B cell (primary cell): Measurements from ENCODE around the gene TRPC3. TPM values are rescaled to one million over a fixed set of nuclear protein-coding genes. Genes with fewer than 3 reads are reported as not detected.

Experiments used
- ATAC-seq: fragments of 200-7000 bp; cut with Tn5 transposase; one replicate; pipeline ENCODE4 v1.10.0; 2021; ENCODE audit warnings: low read depth, mild to moderate bottlenecking, moderate number of reproducible peaks, moderate library complexity
- CTCF ChIA-PET: fragments of 350-600 bp; sonication (Branson Sonifier 250); formaldehyde crosslinking; loops from one replicate; lab custom pipeline; 2021; ENCODE audit warnings: antibody characterized with exemption, inconsistent platforms; lab: Charles Lee
- POLR2A ChIA-PET: fragments of 350-600 bp; sonication (Branson Sonifier 250); formaldehyde crosslinking; loops from one replicate; lab custom pipeline; 2021; ENCODE audit warnings: antibody characterized with exemption; lab: Charles Lee
- DNase-seq: peaks from one replicate; pipeline ENCODE4 v3.0.0; 2013
- H2AFZ ChIP-seq: 2 replicates; pipeline ENCODE4 v1.6.1; 2012; ENCODE audit warnings: mild to moderate bottlenecking, low read depth, low read length; ENCODE audit not compliant: insufficient read depth, poor library complexity, severe bottlenecking
- H3K27ac ChIP-seq, 2 donors: 1 replicate in 1 of 2; 2 replicates in 1 of 2; pipeline ENCODE4 v1.5.1; 2012 to 2013; ENCODE audit warnings: low read length in 2 of 2, mild to moderate bottlenecking in 2 of 2, moderate library complexity in 1 of 2
- H3K27me3 ChIP-seq, 4 experiments: fragments of 200-600 bp in 1 of 4; sonication (generic) in 1 of 4; replicated peaks in 1 of 4; 1 replicate in 2 of 4; 2 replicates in 2 of 4; pipeline versions ENCODE4 v1.6.1 to v1.7.0; 2013 to 2016; ENCODE audit warnings: low read length in 3 of 4, mild to moderate bottlenecking in 2 of 4, mixed read lengths in 1 of 4, moderate library complexity in 1 of 4; ENCODE audit not compliant: insufficient read depth in 4 of 4, control insufficient read depth in 3 of 4; ENCODE audit errors: control extremely low read depth in 1 of 4
- H3K36me3 ChIP-seq, 2 experiments: replicated peaks in 1 of 2; 1 replicate in 1 of 2; 2 replicates in 1 of 2; pipeline versions ENCODE4 v1.6.1 to v1.7.1; 2013; ENCODE audit warnings: low read length in 1 of 2; ENCODE audit not compliant: insufficient read depth in 2 of 2, control insufficient read depth in 1 of 2; ENCODE audit errors: control extremely low read depth in 1 of 2, extremely low read depth in 1 of 2
- H3K4me1 ChIP-seq, 2 donors: fragments of 200-600 bp in 1 of 2; sonication (generic) in 1 of 2; 1 replicate in 1 of 2; 2 replicates in 1 of 2; pipeline versions ENCODE4 v1.5.1 to v1.6.1; 2013 to 2017; ENCODE audit warnings: low read length in 2 of 2; ENCODE audit not compliant: control insufficient read depth in 2 of 2, insufficient read depth in 2 of 2
- H3K4me2 ChIP-seq: replicated peaks from 2 replicates; pipeline ENCODE3; 2012; ENCODE audit warnings: mild to moderate bottlenecking, low read depth, low read length; ENCODE audit not compliant: poor library complexity, severe bottlenecking
- H3K4me3 ChIP-seq, 5 experiments: fragments of 200-600 bp in 1 of 5; sonication (generic) in 1 of 5; 1 replicate in 3 of 5; 2 replicates in 2 of 5; pipeline versions ENCODE4 v1.5.1 to v1.7.0; 2011 to 2016; ENCODE audit warnings: low read length in 4 of 5, mild to moderate bottlenecking in 4 of 5, low read depth in 2 of 5, control low read depth in 1 of 5, moderate library complexity in 1 of 5; ENCODE audit not compliant: insufficient read depth in 1 of 5; ENCODE audit errors: control extremely low read depth in 1 of 5, extremely low read depth in 1 of 5
- H3K79me2 ChIP-seq: fragments of 200-600 bp; sonication (generic); one replicate; pipeline ENCODE4 v1.6.0; 2016; ENCODE audit warnings: low read length; ENCODE audit not compliant: control insufficient read depth, insufficient read depth
- H3K9ac ChIP-seq: fragments of 200-600 bp; sonication (generic); 2 replicates; pipeline ENCODE4 v1.6.1; 2017; ENCODE audit warnings: mild to moderate bottlenecking, low read length, moderate library complexity
- H3K9me3 ChIP-seq, 3 donors: one replicate each; pipeline versions ENCODE4 v1.6.1 to v1.7.1; 2013; ENCODE audit warnings: low read length in 2 of 3; ENCODE audit not compliant: control insufficient read depth in 2 of 3, insufficient read depth in 1 of 3; ENCODE audit errors: control extremely low read depth in 1 of 3
- H4K20me1 ChIP-seq: 2 replicates; pipeline ENCODE4 v1.6.0; 2012; ENCODE audit warnings: mild to moderate bottlenecking, low read length; ENCODE audit not compliant: insufficient read depth, control insufficient read depth, poor library complexity, severe bottlenecking
- H3K27ac Mint-ChIP-seq: one replicate; pipeline ENCODE4 v1.8.0; 2021; ENCODE audit warnings: mixed read lengths
- H3K27me3 Mint-ChIP-seq: one replicate; pipeline ENCODE4 v1.8.0; 2021; ENCODE audit warnings: mixed read lengths
- H3K4me1 Mint-ChIP-seq: one replicate; pipeline ENCODE4 v1.8.0; 2021; ENCODE audit warnings: mixed read lengths
- H3K4me3 Mint-ChIP-seq: one replicate; pipeline ENCODE4 v1.8.0; 2021; ENCODE audit warnings: mixed read lengths
- H3K9me3 Mint-ChIP-seq: one replicate; pipeline ENCODE4 v1.8.0; 2022; ENCODE audit warnings: mixed read lengths; ENCODE audit not compliant: insufficient read depth
- EZH2 ChIP-seq: IDR thresholded peaks from 2 replicates; pipeline ENCODE4 v1.6.1; 2012; ENCODE audit warnings: borderline replicate concordance, low read depth, mild to moderate bottlenecking, moderate library complexity, low read length; ENCODE audit not compliant: insufficient read depth, poor library complexity, severe bottlenecking
- whole genome bisulfite sequencing: methylation state at CpG from one replicate; pipeline ENCODE4 v1.1.5; 2013; ENCODE audit warnings: missing lambda C conversion rate; ENCODE audit not compliant: insufficient coverage; 5-methylcytosine and 5-hydroxymethylcytosine counted together
- intact Hi-C: fragments of 100-400 bp; cut with micrococcal nuclease; formaldehyde crosslinking; loops from one replicate; pipeline ENCODE4 v1.10.0; 2022
- polyA plus RNA-seq: library from polyadenylated mRNA; depleted of rRNA; stranded (reverse); fragments of >200 nt; gene quantifications from 2 replicates; pipeline ENCODE4 v1.2.3, GENCODE V29; 2012
- total RNA-seq, 2 donors: library from RNA; stranded (reverse); fragments of 120-200 nt in 1 of 2; gene quantifications; 1 replicate in 1 of 2; 2 replicates in 1 of 2; pipeline versions ENCODE4 v1.2.3 to v1.2.4, GENCODE V29; 2013 to 2022
- TF ChIP-seq, protein P1 (sequence below): fragments of 200-600 bp; IDR thresholded peaks from one replicate; pipeline ENCODE4 v1.8.0; 2022; ENCODE audit warnings: antibody characterized with exemption, mild to moderate bottlenecking

The TRPC3 gene
- total and polyA plus RNA-seq, 2 donors (not counting 1 experiment from before 2014, with no cell fraction given): not detected

GRCh38 chr4:121863799-121864198 is 88.1 kb downstream of the TRPC3 start:
- Histone ChIP-seq H3K27ac (no peak overlapping the region), H3K4me1 (no peaks in the 10 kb centered on the region), H3K9me3 (no peaks in the 10 kb centered on the region), H3K27me3 (no peaks in the 10 kb centered on the region), H3K9ac (no peak overlapping the region), H3K4me2 (no peak overlapping the region), H3K79me2 (no peaks in the 10 kb centered on the region), H3K36me3 (peaks cover 0 to 11% of the 10 kb centered on the region in 2 experiments), H4K20me1 (no peaks in the 10 kb centered on the region), H3K4me3 (no peak overlapping the region), H2AFZ (no peak overlapping the region)
- ATAC-seq (no peak), DNase-seq (no peak)
- Mint-ChIP-seq H3K9me3 (no peaks in the 10 kb centered on the region), H3K4me3 (no peak overlapping the region), H3K27ac (no peak overlapping the region), H3K4me1 (peaks cover under 1% of the 10 kb centered on the region), H3K27me3 (no peaks in the 10 kb centered on the region)
- 97% methylated on average over 7 of the region's 7 CpGs for WGBS
- CTCF ChIA-PET: interaction anchor here (0.9 kb wide), 1 partner anchor 39 kb away, joined by 3 read pairs; no protein-coding TSS in a partner anchor
- no peak for TF ChIP-seq EZH2
- TF ChIP-seq, protein P1, sequence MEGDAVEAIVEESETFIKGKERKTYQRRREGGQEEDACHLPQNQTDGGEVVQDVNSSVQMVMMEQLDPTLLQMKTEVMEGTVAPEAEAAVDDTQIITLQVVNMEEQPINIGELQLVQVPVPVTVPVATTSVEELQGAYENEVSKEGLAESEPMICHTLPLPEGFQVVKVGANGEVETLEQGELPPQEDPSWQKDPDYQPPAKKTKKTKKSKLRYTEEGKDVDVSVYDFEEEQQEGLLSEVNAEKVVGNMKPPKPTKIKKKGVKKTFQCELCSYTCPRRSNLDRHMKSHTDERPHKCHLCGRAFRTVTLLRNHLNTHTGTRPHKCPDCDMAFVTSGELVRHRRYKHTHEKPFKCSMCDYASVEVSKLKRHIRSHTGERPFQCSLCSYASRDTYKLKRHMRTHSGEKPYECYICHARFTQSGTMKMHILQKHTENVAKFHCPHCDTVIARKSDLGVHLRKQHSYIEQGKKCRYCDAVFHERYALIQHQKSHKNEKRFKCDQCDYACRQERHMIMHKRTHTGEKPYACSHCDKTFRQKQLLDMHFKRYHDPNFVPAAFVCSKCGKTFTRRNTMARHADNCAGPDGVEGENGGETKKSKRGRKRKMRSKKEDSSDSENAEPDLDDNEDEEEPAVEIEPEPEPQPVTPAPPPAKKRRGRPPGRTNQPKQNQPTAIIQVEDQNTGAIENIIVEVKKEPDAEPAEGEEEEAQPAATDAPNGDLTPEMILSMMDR: no peak
- intact Hi-C loops: no loop called here
- POLR2A ChIA-PET: no interaction called here

GRCh38 chr4:121861426-121861825 is 90.4 kb downstream of the TRPC3 start:
- H3K9me3 Mint-ChIP-seq: no peaks in the 10 kb centered on the region
- Histone ChIP-seq H3K9me3 (no peaks in the 10 kb centered on the region), H3K4me1 (no peaks in the 10 kb centered on the region), H3K4me2 (no peak overlapping the region), H3K4me3 (no peak overlapping the region), H4K20me1 (no peaks in the 10 kb centered on the region), H2AFZ (no peak overlapping the region), H3K27ac (no peak overlapping the region), H3K79me2 (no peaks in the 10 kb centered on the region), H3K27me3 (no peaks in the 10 kb centered on the region), H3K36me3 (peaks cover 0 to 11% of the 10 kb centered on the region in 2 experiments), H3K9ac (no peak overlapping the region)
- no peak for TF ChIP-seq EZH2
- TF ChIP-seq, protein P1: no peak
- H3K27ac Mint-ChIP-seq: no peak overlapping the region
- no peak overlapping the region for H3K4me3 Mint-ChIP-seq
- ChIA-PET POLR2A (no interaction called here), CTCF (no interaction called here)
- no CpG with 5 or more reads among the region's 2 CpGs for WGBS
- no peak for ATAC-seq
- no peak for DNase-seq
- intact Hi-C loops: no loop called here
- H3K27me3 Mint-ChIP-seq: no peaks in the 10 kb centered on the region
- H3K4me1 Mint-ChIP-seq: no peaks in the 10 kb centered on the region
